ENCODE measurements around the gene DNPH1. TPM values are rescaled to one million over a fixed set of nuclear protein-coding genes. Genes with fewer than 3 reads are reported as not detected.

Gene DNPH1
- total and polyA plus RNA-seq, 4 experiments from 2014 or later = 32.8 to 159 (median 64.1) TPM

DNA sequence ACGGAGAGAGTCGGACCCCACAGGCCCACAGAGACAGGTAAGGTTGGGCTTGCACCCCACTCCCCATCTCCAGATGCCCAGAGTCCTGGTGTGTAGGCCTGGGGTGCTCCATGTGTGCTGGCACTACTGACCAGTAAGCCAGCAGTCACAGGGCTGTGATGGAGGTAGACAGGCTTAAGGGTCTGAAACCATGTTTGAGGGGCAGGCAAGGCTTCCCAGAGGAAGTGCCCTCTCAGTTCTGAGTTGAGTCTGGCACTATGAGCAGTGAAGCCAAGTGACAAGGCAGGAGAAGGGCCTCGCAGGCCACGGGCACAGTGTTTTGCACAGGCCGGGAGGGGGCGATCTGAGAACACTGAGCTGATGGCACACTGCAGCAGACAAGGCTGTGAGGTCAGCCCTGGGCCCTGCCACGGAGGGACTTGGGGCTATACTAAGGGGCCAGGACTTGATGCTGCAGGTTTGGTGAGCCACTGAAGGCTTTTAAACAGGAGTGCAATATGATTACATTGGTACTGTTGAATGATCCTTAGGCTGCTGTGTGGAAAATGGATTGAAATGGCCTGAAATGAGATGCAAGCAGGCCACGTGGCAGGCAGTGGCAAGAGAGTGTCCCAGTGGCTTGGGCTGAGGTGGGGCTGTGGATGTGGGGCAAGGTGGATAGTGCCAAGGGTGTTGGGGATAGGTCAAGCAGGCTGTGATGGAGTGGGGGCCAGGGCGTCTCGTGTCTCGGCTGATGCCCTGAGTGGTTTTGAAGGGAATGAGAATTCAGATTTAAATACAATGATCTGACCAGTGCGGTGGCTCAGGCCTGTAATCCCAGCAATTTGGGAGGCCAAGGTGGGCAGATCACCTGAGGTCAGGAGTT, 34.3 kb upstream of the DNPH1 start:
- Histone ChIP-seq H3K4me3 (ENCODE audit: low read length in 2 of 2) (no peak overlapping the region), H3K27ac (ENCODE audit: low read depth, low read length) (no peak overlapping the region), H3K4me1 (ENCODE audit: insufficient read depth, low read length) (peaks cover 6% of the 10 kb centered on the region), H3K9me3 (ENCODE audit: control insufficient read depth in 1 of 2, low read length in 2 of 2) (no peaks in the 10 kb centered on the region), H3K27me3 (ENCODE audit: insufficient read depth, low read length) (no peaks in the 10 kb centered on the region), H3K36me3 (ENCODE audit: insufficient read depth, low read length) (no peaks in the 10 kb centered on the region)
- POLR2A ChIA-PET (ENCODE audit: partially characterized antibody) = interaction anchor here (0.5 to 1.4 kb wide), 5 partner anchors 39 to 515 kb away, joined by 3 to 6 read pairs (median 3); no protein-coding TSS in a partner anchor
- DNase-seq = peak; percentile 65 to 71 (median 66)
- Mint-ChIP-seq H3K27me3 (peaks cover 0 to 1% of the 10 kb centered on the region in 2 donors), H3K4me3 (peak overlapping the region in 1 of 8 donors; percentile 9), H3K9me3 (no peaks in the 10 kb centered on the region), H3K27ac (no peak overlapping the region), H3K4me1 (peaks cover 0 to 4% (median 2%) of the 10 kb centered on the region in 4 donors), H3K36me3 (no peaks in the 10 kb centered on the region)
- intact Hi-C loops (cut with micrococcal nuclease) = loop anchor here (1.0 to 2.0 kb wide), 3 partner anchors 71 to 243 kb away; no protein-coding TSS in a partner anchor
- CTCF ChIA-PET (ENCODE audit: partially characterized antibody) = interaction anchor here (0.6 to 6.4 kb wide), 9 partner anchors 33 to 243 kb away, joined by 3 to 70 read pairs (median 5); partner anchors contain the start of gene CRIP3

DNA sequence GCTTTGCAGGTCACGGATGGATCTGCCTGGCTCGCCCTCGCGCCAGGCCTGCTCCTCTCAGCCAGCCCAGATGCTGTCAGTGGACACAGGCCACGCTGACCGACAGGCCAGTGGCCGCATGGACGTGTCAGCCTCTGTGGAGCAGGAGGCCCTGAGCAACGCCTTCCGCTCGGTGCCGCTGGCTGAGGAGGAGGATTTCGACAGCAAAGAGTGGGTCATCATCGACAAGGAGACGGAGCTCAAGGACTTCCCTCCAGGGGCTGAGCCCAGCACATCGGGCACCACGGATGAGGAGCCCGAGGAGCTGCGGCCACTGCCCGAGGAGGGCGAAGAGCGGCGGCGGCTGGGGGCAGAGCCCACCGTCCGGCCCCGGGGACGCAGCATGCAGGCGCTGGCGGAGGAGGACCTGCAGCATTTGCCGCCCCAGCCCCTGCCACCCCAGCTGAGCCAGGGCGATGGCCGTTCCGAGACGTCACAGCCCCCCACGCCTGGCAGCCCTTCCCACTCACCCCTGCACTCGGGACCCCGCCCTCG, 33.6 kb upstream of the DNPH1 start:
- H3K36me3 Mint-ChIP-seq = no peaks in the 10 kb centered on the region
- no peak overlapping the region for H3K4me3 Mint-ChIP-seq
- POLR2A ChIA-PET (ENCODE audit: partially characterized antibody) = interaction anchor here (0.5 to 1.4 kb wide), 4 partner anchors 38 to 515 kb away, joined by 3 to 6 read pairs (median 3); no protein-coding TSS in a partner anchor
- peaks cover 0 to 1% of the 10 kb centered on the region in 2 donors for H3K27me3 Mint-ChIP-seq
- Histone ChIP-seq H3K27ac (ENCODE audit: low read depth, low read length) (no peak overlapping the region), H3K4me3 (ENCODE audit: low read length in 2 of 2) (no peak overlapping the region), H3K9me3 (ENCODE audit: control insufficient read depth in 1 of 2, low read length in 2 of 2) (no peaks in the 10 kb centered on the region), H3K36me3 (ENCODE audit: insufficient read depth, low read length) (no peaks in the 10 kb centered on the region), H3K27me3 (ENCODE audit: insufficient read depth, low read length) (no peaks in the 10 kb centered on the region), H3K4me1 (ENCODE audit: insufficient read depth, low read length) (no peaks in the 10 kb centered on the region)
- no peaks in the 10 kb centered on the region for H3K9me3 Mint-ChIP-seq
- CTCF ChIA-PET (ENCODE audit: partially characterized antibody) = interaction anchor here (1.0 to 6.4 kb wide), 7 partner anchors 34 to 244 kb away, joined by 3 to 70 read pairs (median 7); partner anchors contain the start of gene DNPH1
- intact Hi-C loops (cut with micrococcal nuclease) = loop anchor here (1.0 to 2.0 kb wide), 3 partner anchors 72 to 243 kb away; no protein-coding TSS in a partner anchor
- DNase-seq = no peak
- peaks cover 0 to 4% (median 2%) of the 10 kb centered on the region in 4 donors for H3K4me1 Mint-ChIP-seq
- H3K27ac Mint-ChIP-seq = no peak overlapping the region

DNA sequence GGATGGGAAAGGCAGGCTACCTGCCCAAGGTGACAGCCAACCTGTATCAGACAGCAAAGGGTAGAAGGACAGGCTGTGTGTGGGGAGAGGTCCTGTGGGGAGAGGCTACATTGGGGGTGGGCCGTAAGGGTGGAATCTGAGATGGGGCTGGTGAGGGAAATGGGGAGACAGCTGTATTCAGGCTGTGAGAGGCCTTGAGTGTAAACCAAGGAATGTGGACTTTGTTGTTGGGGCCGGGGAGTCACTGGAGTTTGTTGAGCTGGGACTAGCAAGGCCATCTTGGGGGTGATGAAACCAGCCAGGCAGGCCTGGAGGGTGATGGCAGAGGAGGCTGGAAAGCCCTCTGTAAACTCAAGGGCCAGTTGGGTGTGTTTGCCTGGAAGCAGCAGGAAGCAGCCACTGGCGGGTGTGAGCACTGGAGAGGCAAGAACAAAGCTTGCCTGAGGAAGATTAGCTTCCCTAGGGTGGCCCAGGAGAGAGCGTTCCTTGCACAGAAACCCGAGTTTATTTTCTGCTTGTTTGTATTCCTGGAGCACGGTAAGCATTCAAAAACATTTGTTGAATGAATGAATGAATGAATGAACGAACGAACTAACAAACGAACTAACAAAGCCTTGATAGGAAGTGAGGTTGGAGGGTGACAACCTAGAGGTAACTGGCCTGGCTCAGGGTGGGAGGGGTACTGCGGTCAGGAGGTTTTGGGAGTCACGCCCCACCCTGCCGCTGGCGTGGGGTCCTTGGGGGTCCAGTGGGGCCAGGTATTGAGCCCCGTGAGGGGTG, 32.9 kb upstream of the DNPH1 start:
- Mint-ChIP-seq H3K36me3 (no peaks in the 10 kb centered on the region), H3K9me3 (no peaks in the 10 kb centered on the region), H3K4me1 (peaks cover 1 to 4% (median 3%) of the 10 kb centered on the region in 4 donors), H3K27ac (peak overlapping the region in 1 of 7 donors; percentile 29), H3K27me3 (peaks cover 0 to 3% of the 10 kb centered on the region in 2 donors), H3K4me3 (no peak overlapping the region)
- H3K27ac ChIP-seq (ENCODE audit: low read depth, low read length) = no peak overlapping the region
- intact Hi-C loops (cut with micrococcal nuclease) = loop anchor here (2.0 kb wide), 1 partner anchor 73 kb away; no protein-coding TSS in a partner anchor
- DNase-seq = no peak
- POLR2A ChIA-PET (ENCODE audit: partially characterized antibody) = interaction anchor here (1.1 kb wide), 1 partner anchor 38 kb away, joined by 3 read pairs; no protein-coding TSS in a partner anchor
- H3K9me3 ChIP-seq (ENCODE audit: control insufficient read depth in 1 of 2, low read length in 2 of 2) = no peaks in the 10 kb centered on the region
- H3K27me3 ChIP-seq (ENCODE audit: insufficient read depth, low read length) = no peaks in the 10 kb centered on the region
- H3K4me1 ChIP-seq (ENCODE audit: insufficient read depth, low read length) = no peaks in the 10 kb centered on the region
- no peaks in the 10 kb centered on the region for H3K36me3 ChIP-seq (ENCODE audit: insufficient read depth, low read length)
- CTCF ChIA-PET (ENCODE audit: partially characterized antibody) = interaction anchor here (1.3 to 6.4 kb wide), 7 partner anchors 33 to 244 kb away, joined by 3 to 70 read pairs (median 8); partner anchors contain the start of genes CRIP3 and DNPH1
- H3K4me3 ChIP-seq (ENCODE audit: low read length in 2 of 2) = no peak overlapping the region

DNA sequence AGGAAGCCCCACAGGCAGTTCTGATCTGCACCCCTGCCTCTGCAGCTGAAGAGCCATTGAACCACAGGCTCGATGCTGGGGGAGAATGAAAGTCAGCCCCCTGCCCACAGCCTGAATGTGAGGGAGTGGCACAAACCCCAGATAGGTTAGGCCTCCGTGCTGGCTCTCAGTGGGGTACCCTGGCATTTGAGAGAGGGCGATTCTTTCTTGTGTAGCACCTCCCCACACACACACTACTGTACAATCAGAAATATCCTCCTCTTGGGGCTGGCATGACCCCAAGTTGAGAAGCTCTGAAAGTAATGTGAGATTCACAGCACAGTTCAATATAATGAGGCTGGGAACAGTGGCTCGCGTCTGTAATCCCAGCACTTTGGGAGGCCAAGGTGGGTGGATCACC, 31.9 kb upstream of the DNPH1 start:
- Mint-ChIP-seq H3K27me3 (peaks cover 0 to 3% of the 10 kb centered on the region in 2 donors), H3K9me3 (no peaks in the 10 kb centered on the region), H3K4me1 (peaks cover 1 to 7% (median 4%) of the 10 kb centered on the region in 4 donors), H3K27ac (no peak overlapping the region), H3K4me3 (no peak overlapping the region), H3K36me3 (no peaks in the 10 kb centered on the region)
- Histone ChIP-seq H3K27ac (ENCODE audit: low read depth, low read length) (no peak overlapping the region), H3K4me1 (ENCODE audit: insufficient read depth, low read length) (no peaks in the 10 kb centered on the region), H3K9me3 (ENCODE audit: control insufficient read depth in 1 of 2, low read length in 2 of 2) (no peaks in the 10 kb centered on the region), H3K27me3 (ENCODE audit: insufficient read depth, low read length) (no peaks in the 10 kb centered on the region), H3K36me3 (ENCODE audit: insufficient read depth, low read length) (no peaks in the 10 kb centered on the region), H3K4me3 (ENCODE audit: low read length in 2 of 2) (no peak overlapping the region)
- DNase-seq = no peak
- intact Hi-C loops (cut with micrococcal nuclease) = no loop called here
- POLR2A ChIA-PET (ENCODE audit: partially characterized antibody) = interaction anchor here (0.5 kb wide), 1 partner anchor 166 kb away, joined by 4 read pairs; the partner anchor contains the start of gene ABCC10
- CTCF ChIA-PET (ENCODE audit: partially characterized antibody) = interaction anchor here (1.3 to 6.4 kb wide), 6 partner anchors 32 to 245 kb away, joined by 3 to 70 read pairs (median 8); partner anchors contain the start of genes CRIP3 and DNPH1

DNA sequence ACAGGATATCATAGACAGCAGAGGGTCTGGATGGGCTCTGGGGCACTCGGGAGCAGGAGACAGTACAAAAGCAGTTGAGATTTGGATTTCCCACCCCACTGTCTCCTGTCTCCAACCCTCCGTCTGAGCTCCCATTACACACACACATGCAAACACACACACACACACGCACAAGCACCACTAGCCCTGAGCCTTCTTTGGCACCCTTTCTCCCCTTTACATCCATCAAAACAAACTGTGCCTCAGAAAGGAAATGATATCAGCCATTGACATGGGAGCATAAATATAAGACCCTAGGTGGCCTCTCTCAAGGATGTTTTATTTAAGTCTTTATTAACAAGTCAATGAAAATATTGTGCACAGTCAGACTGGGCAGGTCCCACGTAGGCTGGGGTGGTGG, 31.5 kb upstream of the DNPH1 start:
- intact Hi-C loops (cut with micrococcal nuclease) = no loop called here
- DNase-seq = no peak
- Mint-ChIP-seq H3K4me1 (peaks cover 1 to 7% (median 4%) of the 10 kb centered on the region in 4 donors), H3K4me3 (no peak overlapping the region), H3K27ac (peak overlapping the region in 1 of 7 donors; percentile 56), H3K36me3 (no peaks in the 10 kb centered on the region), H3K27me3 (peaks cover 0 to 4% of the 10 kb centered on the region in 2 donors), H3K9me3 (no peaks in the 10 kb centered on the region)
- Histone ChIP-seq H3K27ac (ENCODE audit: low read depth, low read length) (no peak overlapping the region), H3K4me3 (ENCODE audit: low read length in 2 of 2) (no peak overlapping the region), H3K9me3 (ENCODE audit: control insufficient read depth in 1 of 2, low read length in 2 of 2) (no peaks in the 10 kb centered on the region), H3K36me3 (ENCODE audit: insufficient read depth, low read length) (no peaks in the 10 kb centered on the region), H3K4me1 (ENCODE audit: insufficient read depth, low read length) (no peaks in the 10 kb centered on the region), H3K27me3 (ENCODE audit: insufficient read depth, low read length) (no peaks in the 10 kb centered on the region)
- POLR2A ChIA-PET (ENCODE audit: partially characterized antibody) = interaction anchor here (0.5 kb wide), 1 partner anchor 166 kb away, joined by 4 read pairs; the partner anchor contains the start of gene ABCC10
- CTCF ChIA-PET (ENCODE audit: partially characterized antibody) = interaction anchor here (2.4 to 6.4 kb wide), 3 partner anchors 32 to 246 kb away, joined by 9 to 70 read pairs (median 41); partner anchors contain the start of gene DNPH1

DNA sequence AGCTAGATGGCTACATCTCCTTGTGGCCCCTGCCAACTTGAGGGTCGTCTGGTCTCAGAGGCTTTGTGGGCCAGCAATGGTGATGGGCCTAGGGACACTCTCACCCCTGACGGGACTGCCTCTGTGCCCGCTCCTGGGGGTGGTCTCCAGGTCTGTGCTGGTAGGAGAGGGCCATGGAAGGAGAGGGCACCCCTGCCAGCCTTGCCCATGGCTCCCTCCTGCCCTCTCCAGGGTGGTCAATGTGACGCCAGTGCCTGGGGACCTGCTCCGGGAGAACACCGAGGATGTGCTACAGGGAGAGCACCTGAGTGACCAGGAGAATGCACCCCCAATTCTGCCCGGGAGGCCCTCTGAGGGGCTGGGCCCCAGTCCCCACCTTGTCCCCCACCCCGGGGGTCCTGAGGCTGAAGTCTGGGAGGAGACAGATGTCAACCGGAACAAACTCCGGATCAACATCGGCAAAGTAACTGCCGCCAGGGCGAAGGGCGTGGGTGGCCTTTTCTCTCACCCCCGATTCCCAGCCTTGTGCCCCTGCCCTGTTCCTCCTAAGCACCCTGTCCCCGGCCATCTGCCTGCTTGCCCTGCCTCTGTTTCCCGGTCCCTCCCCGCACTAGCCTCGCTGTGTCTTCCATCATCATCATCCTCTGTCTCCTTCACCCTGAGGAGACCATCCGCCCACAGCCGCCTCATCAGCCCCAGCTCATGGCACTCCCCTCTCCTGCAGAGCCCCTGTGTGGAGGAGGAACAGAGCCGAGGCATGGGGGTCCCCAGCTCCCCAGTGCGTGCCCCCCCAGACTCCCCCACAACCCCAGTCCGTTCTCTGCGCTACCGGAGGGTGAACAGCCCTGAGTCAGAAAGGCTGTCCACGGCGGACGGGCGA, 29.8 kb upstream of the DNPH1 start:
- Mint-ChIP-seq H3K27ac (no peak overlapping the region), H3K4me3 (no peak overlapping the region), H3K9me3 (no peaks in the 10 kb centered on the region), H3K27me3 (peaks cover 0 to 5% of the 10 kb centered on the region in 2 donors), H3K4me1 (peaks cover 1 to 7% (median 4%) of the 10 kb centered on the region in 4 donors), H3K36me3 (no peaks in the 10 kb centered on the region)
- Histone ChIP-seq H3K27ac (ENCODE audit: low read depth, low read length) (no peak overlapping the region), H3K4me3 (ENCODE audit: low read length in 2 of 2) (no peak overlapping the region), H3K36me3 (ENCODE audit: insufficient read depth, low read length) (no peaks in the 10 kb centered on the region), H3K4me1 (ENCODE audit: insufficient read depth, low read length) (no peaks in the 10 kb centered on the region), H3K9me3 (ENCODE audit: control insufficient read depth in 1 of 2, low read length in 2 of 2) (no peaks in the 10 kb centered on the region), H3K27me3 (ENCODE audit: insufficient read depth, low read length) (no peaks in the 10 kb centered on the region)
- intact Hi-C loops (cut with micrococcal nuclease) = no loop called here
- DNase-seq = no peak
- ChIA-PET POLR2A (ENCODE audit: partially characterized antibody) (no interaction called here), CTCF (ENCODE audit: partially characterized antibody) (interaction anchor here (6.1 to 6.4 kb wide), 2 partner anchors 139 to 247 kb away, joined by 41 to 70 read pairs; no protein-coding TSS in a partner anchor)
